T-helper 1 cell treated with Interleukin-12 subunit alpha and Interleukin-12 subunit beta and Interleukin-4 antibody, amounts not matched to agents 30 ng/mL and 1 ng/mL, for 36 hours (primary cell): ENCODE results near the gene CHD2. TPM values are rescaled to one million over a fixed set of nuclear protein-coding genes. Genes with fewer than 3 reads are reported as not detected.

Experiments
- intact Hi-C: fragments of 100-400 bp; cut with micrococcal nuclease; formaldehyde crosslinking; loops from one replicate; pipeline ENCODE4 v1.15.1; 2024
- total RNA-seq: library from RNA; stranded (reverse); gene quantifications from 2 replicates; pipeline ENCODE4 v1.2.3, GENCODE V29; 2022

CHD2 gene
- total RNA-seq, 1 donor from 2014 or later: 146 TPM

- intact Hi-C loops: loop anchor here (10.0 kb wide), 1 partner anchor 1030 kb away; the partner anchor contains the start of gene SLCO3A1
Observed at GRCh38 chr15:92884436-92885223, 15.5 kb upstream of the CHD2 start.

GRCh38 chr15:92885224-92886041 lies 14.7 kb upstream of the CHD2 start:
- intact Hi-C loops: loop anchor here (10.0 kb wide), 1 partner anchor 1031 kb away; the partner anchor contains the start of gene SLCO3A1

- intact Hi-C loops: loop anchor here (10.0 kb wide), 1 partner anchor 1031 kb away; the partner anchor contains the start of gene SLCO3A1
Observed at GRCh38 chr15:92886042-92886537, 14.0 kb upstream of the CHD2 start.

- intact Hi-C loops: loop anchor here (1.0 to 10.0 kb wide), 2 partner anchors 13 to 1032 kb away; partner anchors contain the start of genes CHD2 and SLCO3A1
Observed at GRCh38 chr15:92886815-92887214, 13.3 kb upstream of the CHD2 start.

- intact Hi-C loops: loop anchor here (1.0 to 10.0 kb wide), 2 partner anchors 12 to 1033 kb away; partner anchors contain the start of genes CHD2 and SLCO3A1
Observed at GRCh38 chr15:92887869-92888268, 12.3 kb upstream of the CHD2 start.

- intact Hi-C loops: loop anchor here (10.0 kb wide), 1 partner anchor 1035 kb away; the partner anchor contains the start of gene SLCO3A1
Observed at GRCh38 chr15:92889390-92890107, 10.6 kb upstream of the CHD2 start.

- intact Hi-C loops: no loop called here
Observed at GRCh38 chr15:92891533-92892200, 8.5 kb upstream of the CHD2 start.

GRCh38 chr15:92892201-92892555 lies 7.9 kb upstream of the CHD2 start:
- intact Hi-C loops: no loop called here

- intact Hi-C loops: no loop called here
Observed at GRCh38 chr15:92893200-92893599, 6.9 kb upstream of the CHD2 start.

- intact Hi-C loops: no loop called here
Observed at GRCh38 chr15:92896561-92896960, 3.6 kb upstream of the CHD2 start.

- intact Hi-C loops: no loop called here
Observed at GRCh38 chr15:92897620-92898019, 2.5 kb upstream of the CHD2 start.

- intact Hi-C loops: no loop called here
Observed at GRCh38 chr15:92898988-92899582, 1.0 kb upstream of the CHD2 start.

GRCh38 chr15:92899601-92899947 lies 550 bp upstream of the CHD2 start:
- intact Hi-C loops: no loop called here

- intact Hi-C loops: loop anchor here (1.0 to 10.0 kb wide), 7 partner anchors 13 to 1966 kb away; partner anchors contain the start of genes HDDC3, MCTP2 and UNC45A
Observed at GRCh38 chr15:92900731-92901071, 577 bp downstream of the CHD2 start.

- intact Hi-C loops: loop anchor here (2.0 to 10.0 kb wide), 3 partner anchors 14 to 1966 kb away; partner anchors contain the start of genes HDDC3, MCTP2 and UNC45A
Observed at GRCh38 chr15:92901072-92901761, 1.1 kb downstream of the CHD2 start.

- intact Hi-C loops: loop anchor here (2.0 to 10.0 kb wide), 3 partner anchors 13 to 1967 kb away; partner anchors contain the start of genes HDDC3, MCTP2 and UNC45A
Observed at GRCh38 chr15:92901995-92902394, 1.9 kb downstream of the CHD2 start.

- intact Hi-C loops: loop anchor here (10.0 kb wide), 2 partner anchors 1332 to 1968 kb away; partner anchors contain the start of genes HDDC3, MCTP2 and UNC45A
Observed at GRCh38 chr15:92902737-92903593, 2.8 kb downstream of the CHD2 start.

GRCh38 chr15:92903631-92903965 lies 3.5 kb downstream of the CHD2 start:
- intact Hi-C loops: loop anchor here (10.0 kb wide), 2 partner anchors 1331 to 1969 kb away; partner anchors contain the start of genes HDDC3, MCTP2 and UNC45A
